Glomerular visceral epithelial cell (primary cell): ENCODE measurements around the gene CAMK2N2.
A peak's percentile ranks its signal among the peaks of the same experiment; 100 is the strongest.
"Not testable (repeated sequence)": the region's sequence is repeated elsewhere in the genome, so short reads cannot be mapped to it uniquely, and the experiment has no call there.

Experiments used
- DNase-seq: peaks from one replicate; pipeline ENCODE4 v3.0.0-alpha.2; 2016; ENCODE audit errors: extremely low spot score

CAMK2N2 gene

GRCh38 chr3:184275381-184275701, 14.0 kb upstream of the CAMK2N2 start:
- no peak for DNase-seq

- DNase-seq: no peak
Measured at GRCh38 chr3:184272269-184272668, 10.9 kb upstream of the CAMK2N2 start.

- DNase-seq: not testable (repeated sequence)
Measured at GRCh38 chr3:184267249-184267648, 5.9 kb upstream of the CAMK2N2 start.

DNA sequence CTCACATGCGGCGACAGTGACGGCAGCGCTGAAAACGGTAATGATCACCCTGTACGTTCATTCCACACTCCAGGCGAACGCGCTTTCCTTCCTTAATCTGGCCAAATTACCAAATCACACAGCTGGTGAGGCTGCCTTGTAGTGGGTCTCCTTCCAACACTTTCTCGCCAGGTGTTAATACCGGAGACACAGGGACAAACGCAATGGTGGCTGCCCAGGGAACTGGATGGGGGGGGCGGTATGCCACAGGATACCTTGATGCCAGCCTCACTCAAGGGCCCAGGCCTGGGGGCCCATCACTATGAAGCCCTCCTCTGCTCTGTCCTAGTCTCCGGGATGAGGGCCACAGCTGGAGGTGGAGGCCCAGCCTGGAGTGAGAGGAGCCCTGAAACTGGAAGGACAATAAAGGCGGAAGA, 1.4 kb upstream of the CAMK2N2 start:
- DNase-seq: no peak

- no peak for DNase-seq
Measured at GRCh38 chr3:184261854-184262763, 756 bp upstream of the CAMK2N2 start.

GRCh38 chr3:184260724-184261269, 556 bp downstream of the CAMK2N2 start:
- DNase-seq: no peak

- peak; percentile 29 for DNase-seq
Measured at GRCh38 chr3:184259878-184260723, 1.3 kb downstream of the CAMK2N2 start.

- DNase-seq: no peak
Measured at GRCh38 chr3:184259396-184259877, 1.9 kb downstream of the CAMK2N2 start.

GRCh38 chr3:184258926-184259325, 2.4 kb downstream of the CAMK2N2 start:
- no peak for DNase-seq

- no peak for DNase-seq
Measured at GRCh38 chr3:184257083-184257915, 4.1 kb downstream of the CAMK2N2 start.

GRCh38 chr3:184255291-184256039, 5.9 kb downstream of the CAMK2N2 start:
- no peak for DNase-seq

DNA sequence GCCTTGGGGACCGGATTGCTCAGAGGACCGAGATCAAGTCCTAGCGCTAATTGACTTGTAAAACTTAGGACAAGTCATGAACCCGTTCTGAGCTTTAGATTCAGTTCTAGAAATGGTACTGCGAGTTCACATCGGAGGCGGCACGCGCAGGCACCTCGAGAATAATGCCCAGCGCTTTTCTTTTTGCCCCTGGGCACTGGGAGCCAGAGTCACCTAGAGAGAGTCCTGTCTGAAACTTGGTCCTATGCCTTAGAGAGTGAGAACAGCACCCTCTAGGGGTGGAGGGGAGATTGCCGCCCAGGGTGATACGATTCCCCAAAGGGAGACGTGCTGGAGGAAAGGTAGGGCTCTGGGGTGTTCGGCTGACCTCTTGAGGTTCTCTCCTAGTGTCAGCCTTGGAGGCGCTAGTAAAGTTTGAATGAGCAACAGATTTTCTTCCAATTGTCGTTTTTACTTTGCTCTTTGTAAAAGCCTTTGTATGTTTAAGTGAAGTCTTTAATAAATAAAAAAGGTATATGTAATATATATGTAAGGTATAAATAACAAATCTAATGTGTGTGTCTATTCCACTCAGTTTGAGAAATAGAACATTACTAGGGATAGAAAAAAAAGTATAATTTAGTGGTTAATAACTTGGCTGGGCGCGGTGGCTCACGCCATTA, 11.1 kb downstream of the CAMK2N2 start:
- DNase-seq: peak; percentile 89

- peak; percentile 95 for DNase-seq
Measured at GRCh38 chr3:184249412-184250166, 11.8 kb downstream of the CAMK2N2 start, which contains the start of gene EEF1AKMT4. EEF1AKMT4 (plus strand) TSS chr3:184249672; CDS start chr3:184249695, 23 bp downstream.

DNA sequence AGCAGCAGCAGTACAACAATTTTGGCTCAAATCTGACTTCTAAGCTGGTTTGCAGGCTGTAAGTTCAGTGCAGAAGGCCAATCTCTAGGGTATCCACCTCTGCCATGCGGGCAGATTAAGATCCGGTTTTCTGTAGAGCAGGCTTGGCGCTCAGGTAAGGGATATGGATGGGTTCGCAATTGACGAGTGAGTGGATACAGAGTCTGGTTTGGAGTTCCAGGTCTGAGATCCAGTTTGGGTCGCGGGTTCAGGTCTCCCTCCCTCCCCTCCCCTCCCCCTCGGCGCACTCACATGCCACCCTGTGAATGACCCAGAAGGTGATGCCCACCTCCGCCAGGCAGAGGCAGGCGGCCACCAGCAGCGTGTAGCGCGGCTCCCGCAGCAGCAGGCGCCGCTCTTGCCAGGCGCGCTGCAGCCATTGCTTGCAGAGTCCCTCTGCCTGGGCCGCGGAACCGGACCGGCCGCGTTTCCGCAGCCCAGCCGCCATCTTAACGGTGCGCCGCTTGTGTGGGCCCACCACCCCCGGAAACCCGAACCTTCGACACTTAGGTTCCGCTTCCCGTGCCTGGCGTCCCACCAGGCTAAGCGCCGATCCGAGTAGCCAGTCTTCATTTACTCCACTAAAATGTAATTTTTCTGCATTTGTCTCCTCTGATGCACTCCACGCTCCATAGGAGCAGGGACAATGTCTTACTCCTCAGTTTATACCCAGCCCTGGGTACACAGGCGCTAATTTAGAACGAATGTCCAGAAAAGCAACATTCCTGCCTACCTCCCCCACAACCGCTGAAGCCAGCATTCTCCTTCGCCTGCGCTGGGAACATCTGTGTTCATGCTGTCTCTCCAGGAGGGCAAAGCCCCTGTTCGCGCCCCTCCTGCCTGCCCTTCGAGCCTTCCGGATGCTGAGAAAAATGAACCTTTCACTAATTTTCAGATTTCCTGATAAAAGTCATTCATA, 12.6 kb downstream of the CAMK2N2 start, which contains the start of gene ALG3:
Gene ALG3, minus strand, starts transcription at position 509 of the 958 bp plus-strand sequence. Its CDS starts 22 bp downstream, at position 487.
- DNase-seq: peak; percentile 82

DNA sequence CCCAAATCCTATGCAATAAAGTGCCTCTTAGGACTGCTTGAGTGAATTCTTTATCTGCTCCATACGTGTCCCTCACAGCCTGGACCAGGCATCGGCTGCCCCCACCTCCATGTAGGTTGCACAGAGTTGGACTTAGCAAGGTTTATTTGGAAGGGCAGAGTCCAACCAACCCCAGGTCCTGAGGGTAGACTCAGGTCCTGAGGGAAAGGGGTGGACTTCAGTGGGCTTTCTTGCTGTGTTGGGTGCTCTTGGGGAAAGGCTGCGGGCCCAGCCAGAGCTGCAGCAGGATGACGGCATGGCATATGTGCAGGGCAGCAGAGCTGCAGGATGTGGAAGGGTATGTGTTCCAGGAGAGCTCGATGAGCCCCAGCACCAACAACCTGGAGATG, 19.1 kb downstream of the CAMK2N2 start:
- DNase-seq: no peak

GRCh38 chr3:184241447-184242296, 19.7 kb downstream of the CAMK2N2 start:
- no peak for DNase-seq

- no peak for DNase-seq
Measured at GRCh38 chr3:184241141-184241446, 20.3 kb downstream of the CAMK2N2 start.
